ENCODE measurements around the gene EMILIN2.

Gene EMILIN2

DNA sequence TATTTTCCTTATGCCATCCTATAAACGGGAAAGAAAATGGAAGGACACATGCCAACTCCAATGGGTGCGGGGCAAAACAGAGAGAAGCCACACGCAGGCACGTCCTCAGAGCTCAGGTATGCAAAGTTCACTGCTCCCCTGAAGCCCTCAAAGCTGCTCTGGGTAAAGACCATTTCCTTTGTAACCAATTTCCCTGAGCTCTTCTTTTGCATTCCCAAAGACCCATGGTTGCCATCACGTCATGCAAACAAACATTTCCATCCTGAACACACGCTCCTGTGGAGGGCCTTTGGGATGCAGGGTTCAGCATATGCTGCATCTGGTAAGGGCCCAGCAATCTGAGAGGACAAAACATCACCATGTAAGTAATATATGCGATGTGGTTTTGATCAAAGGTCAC, 69.4 kb downstream of the EMILIN2 start:
- DNase-seq (ENCODE audit: low spot score): no peak

DNA sequence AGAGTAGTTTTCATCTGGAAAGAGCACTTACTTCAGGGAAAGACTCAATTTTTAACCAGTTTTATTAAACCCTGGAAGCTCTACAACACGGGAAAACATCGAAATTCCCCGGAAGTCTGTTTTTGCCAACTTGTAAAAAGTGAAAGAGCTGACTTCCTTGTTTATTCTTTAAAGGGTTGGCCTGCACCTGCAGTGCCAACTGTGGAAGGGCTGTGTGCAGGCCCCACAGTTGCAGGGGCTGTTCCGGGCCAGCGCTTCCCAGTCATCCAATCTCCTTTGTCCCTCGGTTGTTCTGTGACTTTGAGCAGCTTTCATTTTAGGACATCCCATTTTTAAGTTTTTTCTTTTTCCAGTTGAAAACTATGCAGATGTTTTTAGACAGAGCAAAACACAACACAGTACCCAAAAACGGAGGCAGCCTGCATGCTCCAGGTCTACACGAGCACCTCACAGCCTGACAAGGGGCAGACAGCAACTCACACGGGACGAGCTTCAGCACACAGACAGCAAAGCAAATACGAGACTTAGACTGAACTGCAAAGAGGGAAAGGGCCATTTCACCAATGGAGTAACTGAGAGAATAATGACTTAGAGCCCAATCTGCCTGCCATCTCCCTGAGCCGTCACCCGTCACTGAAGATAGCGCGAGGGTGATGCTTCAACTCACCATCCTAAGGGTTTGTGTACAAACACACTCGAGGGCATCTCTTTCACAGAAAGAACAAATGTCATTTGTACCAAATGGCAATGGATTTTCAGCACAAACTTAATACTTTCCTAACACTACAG, 70.6 kb downstream of the EMILIN2 start:
- DNase-seq (ENCODE audit: low spot score): no peak

DNA sequence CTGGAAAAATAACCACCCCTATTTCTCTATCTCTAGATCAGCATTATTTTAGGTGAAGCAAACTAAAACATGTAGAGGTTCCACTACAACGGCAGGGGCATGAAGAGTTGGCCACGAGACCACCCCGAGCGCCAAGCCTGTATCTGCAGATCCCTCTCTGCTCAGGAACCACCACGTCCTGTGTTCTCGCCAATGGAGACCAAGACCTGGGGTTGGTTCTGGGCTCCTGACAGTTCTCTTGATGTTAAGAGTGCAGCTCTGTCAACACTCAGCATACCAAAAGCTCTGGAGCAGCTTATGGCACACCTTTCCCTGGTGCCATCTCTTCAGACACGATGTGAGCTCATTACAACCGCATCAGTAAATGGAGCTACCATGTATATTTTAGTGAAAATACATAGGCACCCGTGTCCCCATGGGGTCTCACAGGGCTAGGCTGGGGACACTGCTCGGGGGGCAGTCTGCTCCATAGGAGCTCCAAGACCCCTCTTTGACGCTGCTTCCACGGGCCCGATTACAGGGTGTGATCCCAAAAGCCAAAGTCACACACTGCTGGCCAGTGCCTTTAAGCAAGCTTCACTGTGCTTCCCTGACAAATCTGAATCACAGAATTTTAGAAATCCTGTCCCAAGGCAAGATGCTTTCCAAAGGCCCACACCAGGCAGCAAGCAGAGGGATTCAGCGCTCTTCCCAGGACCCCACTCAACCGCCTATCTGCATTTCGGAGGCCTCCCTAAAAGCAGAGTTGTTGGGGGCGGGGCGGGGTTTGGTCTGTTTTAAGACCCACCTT, 72.2 kb downstream of the EMILIN2 start:
- DNase-seq (ENCODE audit: low spot score): no peak

DNA sequence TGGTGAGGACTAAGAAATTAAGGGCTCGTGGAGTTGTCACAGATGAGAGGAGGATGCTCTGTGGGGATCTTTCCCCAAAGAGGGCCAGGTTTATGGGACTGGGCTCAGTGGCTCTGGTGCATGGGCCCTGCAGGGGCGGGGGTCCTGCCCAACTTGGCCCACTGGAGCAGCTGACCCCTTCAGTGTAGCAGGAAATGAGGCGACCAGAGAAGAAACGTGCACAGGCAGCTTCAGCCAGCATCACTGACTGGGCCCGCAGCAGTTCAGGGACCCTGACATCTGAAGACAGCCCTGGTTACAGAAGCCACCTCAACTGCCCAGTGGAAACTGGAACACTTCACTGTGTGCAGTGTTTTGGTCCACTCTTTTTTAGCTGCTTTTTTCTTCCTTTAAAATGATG, 72.8 kb downstream of the EMILIN2 start:
- DNase-seq (ENCODE audit: low spot score): no peak

DNA sequence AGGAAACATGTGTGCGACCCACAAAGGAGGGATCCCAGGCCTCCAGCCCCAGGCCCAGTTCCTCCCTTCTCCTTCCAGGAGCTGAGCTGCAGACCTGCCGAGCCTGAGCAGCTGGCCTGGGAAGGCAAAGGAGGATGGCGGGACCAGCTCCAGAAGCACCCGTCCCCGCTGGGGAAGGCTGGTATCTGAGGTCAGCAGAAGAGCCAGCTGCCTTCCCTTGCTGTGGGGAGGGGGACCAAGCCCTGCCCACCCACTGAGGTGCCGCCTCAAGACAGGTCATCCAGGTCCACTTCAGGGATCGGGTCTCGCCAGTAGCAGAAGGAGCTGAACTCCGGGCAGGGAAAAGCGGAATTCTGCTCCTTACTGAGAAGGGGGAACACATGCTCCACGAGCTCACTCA, 73.2 kb downstream of the EMILIN2 start:
- DNase-seq (ENCODE audit: low spot score): no peak

DNA sequence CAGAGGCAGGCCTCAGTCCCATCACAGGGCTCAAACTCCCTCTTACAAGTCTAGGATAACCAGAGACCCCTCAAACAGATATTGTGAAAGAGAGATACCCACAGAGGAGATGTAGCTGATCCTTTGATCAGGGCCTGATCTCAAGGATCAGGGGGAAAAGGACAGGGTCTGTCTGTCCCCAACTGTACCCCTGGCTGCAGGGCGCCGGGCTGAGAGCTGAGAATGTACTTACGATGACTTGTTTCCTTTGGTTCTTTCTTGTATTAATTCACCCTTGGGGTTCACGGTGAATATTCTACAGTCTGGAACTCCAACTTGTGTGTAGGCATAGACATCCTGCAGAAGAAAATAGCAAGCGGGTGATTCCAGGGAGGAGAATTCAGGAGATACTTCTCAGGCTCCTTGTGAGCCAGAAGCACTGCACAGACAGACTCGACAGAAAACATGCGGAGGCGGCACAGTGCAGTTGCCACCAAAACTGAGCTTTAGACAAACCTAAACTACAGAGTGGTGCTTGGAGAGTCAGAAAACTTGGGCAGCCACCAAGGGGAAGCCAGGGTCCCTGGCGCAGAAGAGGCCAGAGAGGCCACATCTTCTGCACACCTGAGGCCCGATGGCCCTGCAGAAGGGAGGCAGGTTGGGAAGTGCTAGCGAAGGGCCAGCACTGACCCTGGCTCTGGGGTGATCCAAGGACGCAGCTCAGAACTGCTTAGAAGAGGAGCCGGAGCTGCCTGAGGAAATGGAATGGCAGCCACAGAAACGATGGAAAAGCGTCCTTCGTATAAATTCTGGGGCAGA, 73.9 kb downstream of the EMILIN2 start:
- DNase-seq (ENCODE audit: low spot score): no peak

DNA sequence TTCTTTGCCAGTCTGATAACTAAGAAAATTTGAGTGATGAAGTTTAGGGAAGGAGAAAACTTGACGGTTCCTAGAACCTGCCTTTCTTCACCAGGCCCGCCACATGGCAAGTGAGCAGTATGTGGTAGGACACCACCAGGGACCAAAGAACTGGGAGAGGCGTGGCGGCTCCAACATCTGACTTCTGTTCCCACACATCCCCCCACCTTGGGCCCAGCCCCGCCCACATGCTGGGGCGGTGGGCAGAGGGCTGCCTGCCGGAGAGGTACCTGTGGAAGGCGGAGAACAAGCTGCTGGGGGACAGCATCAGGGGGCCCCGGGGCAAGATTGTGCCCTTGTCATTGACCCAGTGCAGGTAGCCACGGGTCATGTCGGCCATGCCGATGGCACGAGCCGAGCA, 75.0 kb downstream of the EMILIN2 start:
- DNase-seq (ENCODE audit: low spot score): no peak

DNA sequence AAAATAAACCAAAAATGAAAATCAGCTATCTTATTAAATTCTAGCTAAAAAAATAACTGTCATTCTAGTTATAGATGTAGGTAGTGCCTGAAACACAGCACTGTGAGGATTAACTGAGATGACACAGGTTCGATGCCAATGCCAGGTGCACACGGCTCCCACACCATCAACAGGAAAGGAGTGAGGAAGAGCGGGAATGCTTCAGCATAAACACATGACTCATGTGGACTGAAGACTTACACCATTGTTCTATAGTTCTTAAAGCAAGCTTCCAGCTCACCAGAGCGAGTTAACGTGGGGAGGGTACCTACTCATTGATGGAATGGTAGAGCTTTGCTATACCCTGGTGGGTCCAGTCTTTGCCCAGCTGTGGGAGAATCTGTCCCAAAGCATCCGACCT, 76.7 kb downstream of the EMILIN2 start:
- no peak for DNase-seq (ENCODE audit: low spot score)

DNA sequence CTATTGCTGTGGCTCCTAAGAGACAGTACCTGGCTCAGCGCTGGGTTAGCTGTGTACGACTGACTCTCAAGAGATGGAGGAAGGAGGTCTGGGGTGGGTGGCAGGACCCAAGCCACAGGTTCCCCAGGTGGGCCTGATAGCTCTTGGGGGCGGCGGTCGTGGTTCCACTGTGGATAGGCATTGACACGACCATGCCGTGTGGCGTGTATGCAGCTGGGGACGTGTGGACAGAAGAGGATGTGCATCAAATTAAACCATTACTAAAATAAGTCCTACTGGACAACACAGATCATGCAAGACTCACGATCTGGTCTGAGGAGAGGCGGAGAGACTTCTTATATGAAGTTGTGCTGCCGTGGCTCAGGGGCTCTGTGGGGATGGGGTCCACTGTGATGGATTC, 78.1 kb downstream of the EMILIN2 start:
- DNase-seq (ENCODE audit: low spot score): no peak

DNA sequence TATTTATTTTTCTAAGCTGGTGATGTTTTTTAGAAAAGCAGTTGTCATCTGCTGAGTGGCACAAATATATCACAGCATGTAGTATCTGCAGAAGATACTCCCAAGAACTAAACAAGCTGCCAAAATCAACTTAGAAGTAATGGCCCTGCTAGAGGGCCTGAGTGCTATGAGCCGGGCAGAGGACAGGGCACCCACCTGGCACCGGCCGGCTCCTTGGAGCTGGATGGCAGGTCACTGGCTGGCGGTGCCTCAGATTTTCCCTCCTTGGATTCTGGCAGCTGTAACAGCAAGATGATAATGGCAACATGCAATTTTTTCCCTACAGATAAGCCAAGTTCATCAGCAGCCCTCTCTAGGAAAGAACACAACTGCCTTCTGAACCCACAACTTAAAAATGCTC, 79.7 kb downstream of the EMILIN2 start:
- no peak for DNase-seq (ENCODE audit: low spot score)

DNA sequence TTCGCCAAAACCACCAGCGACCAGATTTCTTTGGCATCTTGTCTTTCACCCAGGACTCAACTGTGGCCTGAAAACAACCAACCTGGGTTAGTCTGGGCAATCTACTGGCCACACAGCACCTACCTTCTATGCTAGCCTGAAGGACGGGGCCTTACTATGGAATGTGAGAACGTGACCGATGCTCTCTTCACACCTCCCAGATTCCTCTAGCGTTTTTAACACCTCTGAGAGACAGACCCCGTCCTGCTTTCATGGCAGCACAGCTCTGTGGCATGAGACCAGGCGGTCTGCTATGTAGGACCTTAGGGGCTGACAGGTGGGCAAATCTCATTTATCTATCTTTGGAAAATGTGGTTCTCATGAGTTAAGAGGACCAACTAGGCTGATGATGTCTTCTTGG, 80.9 kb downstream of the EMILIN2 start:
- DNase-seq (ENCODE audit: low spot score): no peak

DNA sequence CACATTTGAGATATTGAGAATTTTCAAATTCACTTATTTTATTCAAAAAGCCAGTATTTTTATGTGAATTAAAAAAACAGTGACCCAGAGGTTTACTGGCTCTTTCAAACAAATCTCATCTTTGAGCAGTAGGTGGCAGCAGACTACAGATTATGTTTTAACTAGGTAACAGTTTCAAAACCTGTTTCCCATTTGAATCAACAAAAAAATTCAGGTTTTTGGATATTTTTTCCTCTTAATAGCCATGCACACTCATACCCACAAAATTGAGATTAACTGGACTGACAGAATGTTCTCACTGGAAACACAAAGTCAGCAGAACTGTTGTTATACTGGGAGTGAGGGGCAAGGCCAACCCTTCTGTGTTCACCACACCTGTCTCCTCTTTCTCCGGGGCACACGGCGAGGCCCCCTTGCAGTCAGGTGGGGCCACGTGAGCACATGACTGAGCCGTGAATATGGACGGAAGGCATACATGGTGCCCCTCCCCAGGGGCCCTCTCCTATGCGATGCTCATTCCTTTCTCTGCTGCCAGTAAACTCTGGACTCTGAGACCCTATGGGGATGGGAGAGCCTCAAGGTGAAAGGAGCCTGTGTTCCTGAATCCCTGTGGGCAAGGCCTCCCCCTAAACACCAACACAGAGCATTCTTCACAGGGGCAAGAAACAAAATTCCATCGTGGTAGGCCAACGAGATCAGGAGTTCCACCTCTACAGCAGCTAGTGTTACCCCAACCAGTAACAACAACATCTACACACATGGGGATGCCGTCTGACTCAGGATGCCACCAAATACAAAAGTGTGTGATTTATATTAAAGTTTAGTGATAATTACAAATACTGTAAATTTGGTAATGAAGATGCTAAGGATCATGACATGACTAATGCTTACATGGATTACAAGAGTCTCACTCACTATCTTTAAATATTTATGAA, 85.7 kb downstream of the EMILIN2 start:
- peak; percentile 39 for DNase-seq (ENCODE audit: low spot score)

DNA sequence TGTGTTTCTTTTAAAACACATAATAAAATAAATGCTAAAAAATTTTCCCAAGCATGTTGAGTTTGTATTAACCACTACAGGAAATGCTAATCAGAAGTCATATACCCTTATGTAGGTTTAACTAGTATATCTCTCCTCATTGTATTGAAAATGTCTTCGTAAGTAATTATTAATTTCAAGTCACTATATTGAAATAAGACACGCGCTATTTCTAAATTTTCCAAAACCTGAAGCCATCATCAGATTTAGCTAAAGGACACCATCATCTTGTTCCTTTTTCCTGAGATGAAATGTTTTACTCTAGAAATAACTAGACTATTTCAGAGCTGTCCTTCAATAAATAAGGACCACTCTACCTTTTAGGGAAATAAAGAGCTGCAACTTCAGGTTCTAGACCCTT, 87.2 kb downstream of the EMILIN2 start:
- DNase-seq (ENCODE audit: low spot score): no peak

DNA sequence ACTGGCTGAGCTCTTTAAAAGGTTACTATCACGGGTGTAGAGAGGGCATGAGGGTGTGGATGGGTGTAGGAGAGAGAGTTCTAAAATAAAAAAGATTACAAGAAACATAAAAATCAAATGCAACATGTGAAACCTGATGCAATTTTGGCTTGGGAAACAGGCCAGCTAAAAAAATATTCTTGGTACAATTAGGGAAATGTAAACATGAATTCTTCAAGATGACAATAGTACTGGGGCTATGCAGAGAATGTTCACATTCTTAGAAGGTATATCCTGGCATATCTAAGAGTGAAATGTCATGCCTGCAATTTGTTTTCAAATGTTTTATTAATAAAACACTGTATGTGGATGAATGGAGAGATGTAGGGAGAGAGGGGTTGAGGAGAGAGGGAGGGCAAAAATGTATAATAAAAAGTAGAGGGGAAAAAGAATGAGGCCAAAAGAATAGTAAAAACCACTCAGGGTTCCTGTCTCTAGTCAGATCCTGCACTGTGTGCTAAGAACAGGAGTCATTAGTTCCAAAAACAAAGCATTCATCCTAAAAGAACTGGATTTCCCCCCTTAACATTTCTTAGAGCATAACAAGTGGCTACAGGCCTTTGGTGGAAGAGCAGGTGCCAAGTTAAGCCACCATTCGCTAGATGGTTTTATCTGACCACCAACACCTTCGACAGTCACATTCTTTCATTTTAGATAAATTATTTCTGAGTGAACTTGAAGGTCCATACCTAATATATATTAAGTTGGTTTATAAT, 88.8 kb downstream of the EMILIN2 start:
- no peak for DNase-seq (ENCODE audit: low spot score)

DNA sequence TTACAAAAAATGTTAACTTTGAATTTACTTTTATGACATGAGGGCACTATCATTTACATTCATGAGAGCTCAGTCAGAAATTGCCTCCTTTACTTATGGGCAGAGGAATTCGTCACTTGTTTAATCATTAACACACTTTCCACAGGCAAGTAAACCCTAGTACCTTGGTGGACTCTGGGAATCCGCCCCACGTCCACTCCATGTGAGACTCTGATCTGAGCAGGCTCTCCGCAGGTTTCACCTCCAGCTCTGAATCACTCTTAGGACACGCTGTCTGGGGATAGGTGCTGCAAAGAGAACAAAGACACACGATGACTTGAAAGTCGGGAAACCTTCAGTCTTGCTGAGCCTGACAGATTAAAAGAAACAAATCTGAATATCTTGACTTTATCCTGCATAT, 92.5 kb downstream of the EMILIN2 start:
- peak; percentile 76 for DNase-seq (ENCODE audit: low spot score)

DNA sequence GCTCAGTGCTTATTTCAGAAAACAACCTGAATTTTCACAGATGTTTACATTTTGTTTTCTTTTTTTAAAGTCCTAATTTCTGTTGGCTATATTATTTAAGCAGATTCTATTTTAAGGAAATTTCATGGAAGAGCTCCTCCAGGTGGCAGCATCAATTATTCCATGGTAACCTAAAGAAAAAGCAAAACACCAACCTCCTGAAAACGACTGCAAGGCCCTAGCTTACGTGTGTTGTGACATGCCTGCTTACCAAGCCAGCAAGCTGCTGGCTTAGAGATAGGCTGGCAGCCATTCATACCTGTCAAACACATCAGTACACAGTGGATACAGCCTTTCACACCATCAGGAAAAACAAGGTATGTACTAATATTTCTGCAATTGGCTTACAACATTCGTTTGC, 101.2 kb downstream of the EMILIN2 start:
- DNase-seq (ENCODE audit: low spot score): peak; percentile 17

DNA sequence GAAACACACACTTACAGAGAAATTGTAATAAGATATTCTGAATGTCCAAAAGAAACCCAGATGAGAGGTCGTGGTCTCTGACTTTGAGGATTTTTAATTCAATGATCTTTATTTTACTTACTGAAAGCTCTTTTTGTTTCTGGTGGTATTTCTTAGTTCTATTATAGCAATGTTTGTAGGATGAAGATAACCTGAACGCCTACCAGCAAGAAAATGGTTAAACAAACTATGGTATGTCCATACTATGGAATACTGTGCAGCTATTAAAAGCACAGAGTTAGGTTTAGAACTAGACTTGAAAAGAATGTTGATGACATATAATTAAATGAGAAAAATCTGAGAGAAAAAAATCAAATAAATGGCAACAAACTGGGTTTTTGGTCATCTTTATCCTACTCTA, 105.8 kb downstream of the EMILIN2 start:
- no peak for DNase-seq (ENCODE audit: low spot score)

DNA sequence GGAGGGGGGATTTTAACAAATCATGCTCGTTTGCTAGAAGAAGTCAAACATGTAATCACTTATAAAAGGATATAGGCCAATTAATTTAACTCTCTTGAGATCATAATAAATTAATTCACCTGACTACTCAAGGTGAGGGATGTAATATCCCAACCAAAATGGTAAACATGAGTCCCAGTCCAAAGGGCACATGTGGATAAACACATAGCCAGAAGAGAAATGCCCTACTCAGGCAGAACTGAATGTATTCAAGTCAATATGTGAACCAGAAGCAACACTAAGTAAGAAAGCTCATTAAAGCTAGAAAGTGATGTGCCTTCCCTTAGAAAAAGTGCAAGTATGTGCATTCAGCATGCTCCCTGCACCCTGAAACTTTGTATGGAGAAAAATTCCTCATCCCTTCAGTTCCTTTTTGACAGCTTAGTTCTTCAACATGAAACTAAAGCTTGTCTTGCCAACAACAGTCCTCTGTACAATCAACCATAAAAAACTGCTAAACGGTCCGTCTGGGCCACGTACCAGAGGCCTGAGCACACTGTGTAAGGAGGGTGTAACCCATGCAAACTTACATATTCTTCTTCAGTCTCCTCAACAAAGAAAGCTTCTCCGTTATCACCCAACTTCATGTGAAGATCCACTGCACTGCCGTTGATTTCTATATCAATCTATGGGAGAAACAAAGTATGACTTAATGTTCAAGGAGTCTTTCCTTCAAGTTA, 107.3 kb downstream of the EMILIN2 start:
- no peak for DNase-seq (ENCODE audit: low spot score)

DNA sequence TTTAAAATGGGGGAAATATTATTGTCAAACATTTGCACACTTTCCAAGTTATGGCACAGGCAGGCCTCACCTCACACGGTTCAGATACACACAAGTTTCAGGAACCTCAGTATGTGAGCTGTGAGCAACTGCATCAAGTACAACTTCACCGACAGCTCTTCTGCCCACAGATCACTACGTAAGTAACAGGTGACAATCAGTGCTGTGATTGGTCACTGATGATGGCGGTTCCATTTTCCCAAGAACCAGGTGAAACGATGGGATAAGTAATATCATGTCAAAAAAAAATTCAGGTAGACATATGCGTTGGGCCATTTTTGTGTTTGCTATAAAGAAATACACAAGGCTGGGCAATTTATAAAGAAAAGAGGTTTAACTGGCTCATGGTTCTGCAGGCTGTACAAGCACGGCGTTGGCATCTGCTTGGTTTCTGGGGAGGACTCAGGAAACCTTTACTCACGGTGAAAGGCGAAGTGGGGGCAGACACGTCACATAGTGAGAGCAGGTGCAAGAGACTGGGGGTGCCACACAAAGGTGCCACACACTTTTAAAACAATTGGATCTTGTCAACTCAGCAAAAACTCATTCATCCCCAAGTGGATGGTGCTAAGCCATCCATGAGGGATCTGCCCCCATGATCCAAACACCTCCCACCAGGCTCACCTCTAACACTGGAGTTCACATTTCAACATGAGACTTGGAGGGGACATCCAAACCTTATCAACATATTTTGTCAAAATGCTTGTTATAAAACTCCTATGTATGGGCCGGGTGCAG, 108.3 kb downstream of the EMILIN2 start:
- no peak for DNase-seq (ENCODE audit: low spot score)
